Gastrocnemius medialis (tissue), 4 donors: ENCODE measurements around the gene TEX264.

Experiments
- CTCF ChIP-seq, 5 experiments: fragments of 450-650 bp in 3 of 5; fragments of 200-600 bp in 2 of 5; sonication (generic) in 2 of 5; IDR thresholded peaks in 4 of 5; conservative IDR thresholded peaks in 1 of 5; 1 replicate in 4 of 5; 2 replicates in 1 of 5; pipeline ENCODE4 v1.5.1; 2016 to 2019; ENCODE audit warnings: antibody characterized with exemption in 5 of 5, mild to moderate bottlenecking in 3 of 5, moderate library complexity in 3 of 5
- POLR2A ChIP-seq, 2 donors: fragments of 450-650 bp; IDR thresholded peaks; one replicate each; pipeline ENCODE4 v1.6.1; 2017; ENCODE audit warnings: antibody characterized with exemption in 2 of 2, mild to moderate bottlenecking in 2 of 2, moderate library complexity in 2 of 2

- TF ChIP-seq POLR2A (IDR thresholded peaks at IDR 0.05) (no peak), CTCF (IDR thresholded peaks at IDR 0.05 in 4 of 5, conservative IDR thresholded peaks at IDR 0.05 in 1 of 5) (no peak)
Measured at GRCh38 chr3:51687431-51688205, 16.6 kb downstream of the TEX264 start.
